ENCODE data around the gene YPEL2.
"Not testable (repeated sequence)": the region's sequence is repeated elsewhere in the genome, so short reads cannot be mapped to it uniquely, and the experiment has no call there.

YPEL2 gene

GRCh38 chr17:59296190-59296589 is 35.3 kb upstream of the YPEL2 start:
- DNase-seq (ENCODE audit: low read depth) = no peak
- H3K4me3 ChIP-seq (ENCODE audit: low read length) = no peak overlapping the region
- TF ChIP-seq CTCF (conservative IDR thresholded peaks at IDR 0.05; ENCODE audit: low read length) = no peak

DNA sequence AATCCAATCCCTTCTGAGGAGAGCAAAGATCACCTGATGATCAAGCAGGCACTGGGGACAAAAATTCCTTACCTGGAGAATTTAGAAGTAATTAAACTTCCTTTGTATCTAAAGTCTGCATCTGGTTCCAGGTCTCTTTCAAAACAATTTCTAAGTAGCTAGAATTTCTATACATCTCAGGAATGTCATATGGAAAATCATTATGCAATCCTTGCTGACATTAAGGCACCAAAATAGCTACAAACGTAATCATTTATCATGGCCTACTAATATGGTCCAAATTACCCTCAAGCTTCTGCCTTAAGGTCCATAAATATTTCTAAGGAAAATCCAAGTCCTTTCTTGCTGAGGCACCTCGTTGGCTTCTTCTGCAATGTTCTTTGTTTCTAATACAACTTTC is 32.9 kb upstream of the YPEL2 start:
- TF ChIP-seq CTCF (conservative IDR thresholded peaks at IDR 0.05; ENCODE audit: low read length) = no peak
- DNase-seq (ENCODE audit: low read depth) = no peak
- no peak overlapping the region for H3K4me3 ChIP-seq (ENCODE audit: low read length)

DNA sequence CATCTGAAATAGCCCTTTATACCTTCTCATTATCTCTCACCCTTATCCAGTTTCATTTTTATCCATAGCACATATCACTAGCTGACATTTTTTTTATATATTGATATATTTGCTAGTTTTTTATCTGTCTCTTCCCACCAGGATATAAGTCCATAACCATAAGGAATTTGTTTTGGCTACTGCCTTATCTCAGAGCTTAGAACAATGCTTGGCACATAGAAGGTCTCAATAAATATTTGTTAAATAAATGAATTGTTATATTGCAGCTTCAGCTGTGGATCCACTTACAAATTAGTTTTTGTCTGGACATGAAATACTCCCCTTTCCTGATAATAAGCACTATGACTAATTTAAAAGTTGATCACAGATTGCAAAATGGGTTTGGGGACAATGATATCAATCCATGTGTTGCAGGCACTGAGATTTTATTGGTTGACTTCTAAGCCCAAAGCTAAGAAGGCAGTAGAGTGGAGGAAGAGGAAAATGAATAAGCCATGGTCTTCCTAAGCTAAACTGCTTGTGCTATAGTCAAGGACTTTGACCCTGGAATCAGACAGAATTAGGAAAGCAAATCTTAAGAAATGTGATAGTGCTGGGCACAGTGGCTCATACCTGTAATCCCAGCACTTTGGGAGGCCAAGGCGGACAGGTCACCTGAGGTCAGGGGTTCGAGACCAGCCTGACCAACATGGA is 31.9 kb upstream of the YPEL2 start:
- no peak overlapping the region for H3K4me3 ChIP-seq (ENCODE audit: low read length)
- no peak for DNase-seq (ENCODE audit: low read depth)
- TF ChIP-seq CTCF (conservative IDR thresholded peaks at IDR 0.05; ENCODE audit: low read length) = no peak

DNA sequence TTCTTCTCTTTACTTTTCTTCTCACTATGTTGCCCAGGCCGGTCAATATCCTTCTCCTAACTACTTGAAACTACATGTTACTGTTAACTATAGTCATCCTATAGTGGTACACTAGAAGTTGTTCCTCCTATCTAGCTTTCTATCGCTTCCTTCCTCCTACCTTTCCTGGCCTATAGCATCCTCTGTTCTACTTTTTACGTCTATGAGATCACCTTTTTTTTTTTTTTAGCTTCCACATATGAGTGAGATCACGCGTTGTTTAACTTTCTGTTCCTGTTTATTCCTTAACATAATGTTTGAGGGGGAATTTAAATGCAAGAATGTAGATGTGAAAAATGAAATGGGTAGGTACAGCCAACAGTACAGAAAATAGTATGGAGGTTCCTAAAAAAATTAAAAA is 30.5 kb upstream of the YPEL2 start:
- TF ChIP-seq CTCF (conservative IDR thresholded peaks at IDR 0.05; ENCODE audit: low read length) = no peak
- DNase-seq (ENCODE audit: low read depth) = no peak
- H3K4me3 ChIP-seq (ENCODE audit: low read length) = no peak overlapping the region

DNA sequence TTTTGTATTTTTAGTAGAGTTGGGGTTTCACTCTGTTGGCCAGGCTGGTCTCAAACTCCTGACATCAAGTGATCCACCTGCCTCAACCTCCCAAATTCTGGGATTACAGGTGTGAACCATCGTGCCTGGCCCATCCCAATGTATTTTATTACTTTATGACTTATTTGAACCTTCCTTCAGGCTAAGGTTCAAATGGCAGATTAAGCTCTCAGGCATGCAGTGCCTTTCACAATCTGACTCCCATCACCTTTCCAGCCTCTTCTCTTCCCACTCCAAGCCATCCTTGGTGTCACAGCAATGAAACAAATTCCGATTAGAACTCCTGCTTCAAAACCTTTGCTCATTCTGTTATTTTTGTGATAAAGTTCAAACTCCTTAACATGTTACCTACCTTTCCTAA is 26.6 kb upstream of the YPEL2 start:
- no peak overlapping the region for H3K4me3 ChIP-seq (ENCODE audit: low read length)
- TF ChIP-seq CTCF (conservative IDR thresholded peaks at IDR 0.05; ENCODE audit: low read length) = no peak
- DNase-seq (ENCODE audit: low read depth) = no peak

DNA sequence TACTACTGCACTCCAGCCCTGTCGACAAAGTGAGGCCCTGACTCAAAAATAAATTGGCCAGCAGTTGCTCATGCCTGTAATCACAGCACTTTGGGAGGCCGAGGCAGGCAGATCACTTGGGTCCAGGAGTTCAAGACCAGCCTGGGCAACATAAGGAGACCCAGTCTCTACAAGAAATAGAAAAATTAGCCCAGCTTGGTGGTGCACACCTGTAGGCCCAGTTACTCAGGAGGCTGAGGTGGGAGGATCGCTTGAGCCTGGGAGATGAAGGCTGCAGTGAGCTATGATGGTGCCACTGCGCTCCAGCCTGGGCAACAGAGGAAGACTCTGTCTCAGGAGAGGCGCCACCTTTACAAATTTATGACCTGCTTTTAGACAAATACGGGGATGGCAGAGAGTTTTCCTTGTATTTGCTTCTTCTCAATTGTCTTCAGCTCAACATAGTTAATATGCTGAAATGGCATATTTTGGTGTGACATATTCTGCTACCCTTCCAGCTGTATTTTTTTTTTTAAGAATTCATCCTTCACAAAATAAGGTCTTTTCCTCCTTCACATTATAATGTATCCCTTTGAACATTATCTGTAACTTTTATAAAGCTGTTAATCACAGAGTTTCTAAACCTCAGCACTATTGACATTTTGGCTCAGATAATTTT is 21.1 kb upstream of the YPEL2 start:
- H3K4me3 ChIP-seq (ENCODE audit: low read length) = no peak overlapping the region
- TF ChIP-seq CTCF (conservative IDR thresholded peaks at IDR 0.05; ENCODE audit: low read length) = no peak
- DNase-seq (ENCODE audit: low read depth) = no peak

GRCh38 chr17:59311051-59311468 is 20.4 kb upstream of the YPEL2 start:
- TF ChIP-seq CTCF (conservative IDR thresholded peaks at IDR 0.05; ENCODE audit: low read length) = peak; percentile 84
- DNase-seq (ENCODE audit: low read depth) = peak; percentile 59

DNA sequence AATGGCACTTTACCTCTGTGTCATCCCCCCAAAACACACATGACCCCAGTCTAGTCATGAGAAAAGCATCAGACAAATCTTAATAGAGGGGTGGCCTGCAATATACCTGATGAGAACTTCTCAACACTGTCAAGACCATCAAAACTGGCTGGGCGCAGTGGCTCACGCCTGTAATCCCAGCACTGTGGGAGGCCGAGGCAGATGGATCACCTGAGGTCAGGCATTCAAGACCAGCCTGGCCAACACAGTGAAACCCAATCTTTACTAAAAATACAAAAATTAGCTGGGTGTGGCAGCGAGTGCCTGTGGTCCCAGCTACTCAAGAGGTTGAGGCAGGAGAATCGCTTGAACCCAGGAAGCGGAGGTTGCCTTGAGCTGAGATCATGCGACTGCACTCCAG is 19.9 kb upstream of the YPEL2 start:
- DNase-seq (ENCODE audit: low read depth); H3K4me3 ChIP-seq (ENCODE audit: low read length): not testable (repeated sequence)

More at GRCh38 chr17:59311051-59311468, 20.4 kb upstream of the YPEL2 start:
- H3K4me3 ChIP-seq (ENCODE audit: low read length) = no peak overlapping the region

Data from AG10803 (cell line).